ENCODE data around the gene ULK4. TPM values are rescaled to one million over a fixed set of nuclear protein-coding genes. Genes with fewer than 3 reads are reported as not detected.

Gene ULK4
- 8.9 and 9.1 TPM in 2 replicates for total RNA-seq
- long read RNA-seq, full-length matches to known transcripts, result 6 of 28 reads
- long read RNA-seq, partial matches to known transcripts, result 7 of 28 reads
- long read RNA-seq, other reads (novel, unspliced or antisense), result 15 of 28 reads

- DNase-seq (ENCODE audit: extremely low spot score, unreplicated experiment), result peak; percentile 99
- peak within 1 kb of the TSS; percentile 98 for H3K27ac Mint-ChIP-seq (ENCODE audit: unreplicated experiment)
- H3K4me3 Mint-ChIP-seq (ENCODE audit: unreplicated experiment), result peak within 1 kb of the TSS; percentile 100
- TF ChIP-seq, protein P1, sequence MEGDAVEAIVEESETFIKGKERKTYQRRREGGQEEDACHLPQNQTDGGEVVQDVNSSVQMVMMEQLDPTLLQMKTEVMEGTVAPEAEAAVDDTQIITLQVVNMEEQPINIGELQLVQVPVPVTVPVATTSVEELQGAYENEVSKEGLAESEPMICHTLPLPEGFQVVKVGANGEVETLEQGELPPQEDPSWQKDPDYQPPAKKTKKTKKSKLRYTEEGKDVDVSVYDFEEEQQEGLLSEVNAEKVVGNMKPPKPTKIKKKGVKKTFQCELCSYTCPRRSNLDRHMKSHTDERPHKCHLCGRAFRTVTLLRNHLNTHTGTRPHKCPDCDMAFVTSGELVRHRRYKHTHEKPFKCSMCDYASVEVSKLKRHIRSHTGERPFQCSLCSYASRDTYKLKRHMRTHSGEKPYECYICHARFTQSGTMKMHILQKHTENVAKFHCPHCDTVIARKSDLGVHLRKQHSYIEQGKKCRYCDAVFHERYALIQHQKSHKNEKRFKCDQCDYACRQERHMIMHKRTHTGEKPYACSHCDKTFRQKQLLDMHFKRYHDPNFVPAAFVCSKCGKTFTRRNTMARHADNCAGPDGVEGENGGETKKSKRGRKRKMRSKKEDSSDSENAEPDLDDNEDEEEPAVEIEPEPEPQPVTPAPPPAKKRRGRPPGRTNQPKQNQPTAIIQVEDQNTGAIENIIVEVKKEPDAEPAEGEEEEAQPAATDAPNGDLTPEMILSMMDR (IDR thresholded peaks at IDR 0.05), result no peak
- no peaks in the 10 kb centered on the region for H3K36me3 Mint-ChIP-seq (ENCODE audit: unreplicated experiment)
- H3K4me1 Mint-ChIP-seq (ENCODE audit: unreplicated experiment), result peaks cover 12% of the 10 kb centered on the region
- peaks cover 4% of the 10 kb centered on the region for H3K27me3 Mint-ChIP-seq (ENCODE audit: unreplicated experiment)
- no peaks in the 10 kb centered on the region for H3K9me3 Mint-ChIP-seq (ENCODE audit: unreplicated experiment)
Observed at GRCh38 chr3:41961751-41962679, at the start of gene ULK4. ULK4 (minus strand) TSS chr3:41962103; CDS start chr3:41954759, 7,344 bp downstream.

GRCh38 chr3:42010530-42010929, 48.6 kb upstream of the ULK4 start:
- no peaks in the 10 kb centered on the region for H3K36me3 Mint-ChIP-seq (ENCODE audit: unreplicated experiment)

GRCh38 chr3:42009456-42009855, 47.6 kb upstream of the ULK4 start:
- Mint-ChIP-seq H3K27ac (ENCODE audit: unreplicated experiment) (no peak overlapping the region), H3K4me3 (ENCODE audit: unreplicated experiment) (no peak overlapping the region), H3K4me1 (ENCODE audit: unreplicated experiment) (peaks cover 9% of the 10 kb centered on the region), H3K9me3 (ENCODE audit: unreplicated experiment) (no peaks in the 10 kb centered on the region), H3K27me3 (ENCODE audit: unreplicated experiment) (peaks cover 3% of the 10 kb centered on the region), H3K36me3 (ENCODE audit: unreplicated experiment) (no peaks in the 10 kb centered on the region)
- TF ChIP-seq, protein P1 (IDR thresholded peaks at IDR 0.05), result no peak
- no peak for DNase-seq (ENCODE audit: extremely low spot score, unreplicated experiment)

More at GRCh38 chr3:42010530-42010929, 48.6 kb upstream of the ULK4 start:
- DNase-seq (ENCODE audit: extremely low spot score, unreplicated experiment), result no peak
- Mint-ChIP-seq H3K4me1 (ENCODE audit: unreplicated experiment) (peaks cover 20% of the 10 kb centered on the region), H3K27ac (ENCODE audit: unreplicated experiment) (no peak overlapping the region), H3K4me3 (ENCODE audit: unreplicated experiment) (no peak overlapping the region), H3K27me3 (ENCODE audit: unreplicated experiment) (no peaks in the 10 kb centered on the region), H3K9me3 (ENCODE audit: unreplicated experiment) (no peaks in the 10 kb centered on the region)
- TF ChIP-seq, protein P1 (IDR thresholded peaks at IDR 0.05), result no peak

DNA sequence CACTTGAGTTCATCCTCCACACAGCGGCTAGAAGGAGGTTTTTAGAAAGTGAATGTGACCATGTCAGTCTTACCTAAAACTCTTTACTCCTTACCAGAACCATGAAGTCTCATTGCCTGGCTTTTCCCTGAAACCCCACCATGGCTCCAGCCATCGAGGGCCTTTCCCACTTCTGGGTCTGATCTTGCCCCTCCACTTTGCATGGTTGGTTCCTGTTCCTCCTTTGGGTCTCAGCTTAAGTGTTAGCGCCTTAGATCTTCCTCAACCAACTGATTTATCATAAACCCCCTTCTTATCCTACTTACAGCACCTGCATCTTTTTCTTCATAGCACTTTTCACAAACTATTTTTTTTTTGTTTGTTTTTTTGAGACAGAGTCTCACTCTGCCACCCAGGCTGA, 45.9 kb upstream of the ULK4 start:
- peaks cover 1% of the 10 kb centered on the region for H3K4me1 Mint-ChIP-seq (ENCODE audit: unreplicated experiment)
- no peaks in the 10 kb centered on the region for H3K36me3 Mint-ChIP-seq (ENCODE audit: unreplicated experiment)
- H3K4me3 Mint-ChIP-seq (ENCODE audit: unreplicated experiment), result no peak overlapping the region
- peaks cover 3% of the 10 kb centered on the region for H3K27me3 Mint-ChIP-seq (ENCODE audit: unreplicated experiment)
- DNase-seq (ENCODE audit: extremely low spot score, unreplicated experiment), result no peak
- H3K9me3 Mint-ChIP-seq (ENCODE audit: unreplicated experiment), result peaks cover under 1% of the 10 kb centered on the region
- TF ChIP-seq, protein P1 (IDR thresholded peaks at IDR 0.05), result no peak
- H3K27ac Mint-ChIP-seq (ENCODE audit: unreplicated experiment), result no peak overlapping the region

GRCh38 chr3:42005401-42005800, 43.5 kb upstream of the ULK4 start:
- H3K4me3 Mint-ChIP-seq (ENCODE audit: unreplicated experiment), result no peak overlapping the region
- H3K36me3 Mint-ChIP-seq (ENCODE audit: unreplicated experiment), result no peaks in the 10 kb centered on the region
- H3K27me3 Mint-ChIP-seq (ENCODE audit: unreplicated experiment), result peaks cover 15% of the 10 kb centered on the region
- H3K9me3 Mint-ChIP-seq (ENCODE audit: unreplicated experiment), result peaks cover 9% of the 10 kb centered on the region
- no peak overlapping the region for H3K27ac Mint-ChIP-seq (ENCODE audit: unreplicated experiment)
- H3K4me1 Mint-ChIP-seq (ENCODE audit: unreplicated experiment), result no peaks in the 10 kb centered on the region
- no peak for DNase-seq (ENCODE audit: extremely low spot score, unreplicated experiment)
- TF ChIP-seq, protein P1 (IDR thresholded peaks at IDR 0.05), result no peak

All from osteocyte (in vitro differentiated cells).